ENCODE results near the gene CGB1. TPM values are rescaled to one million over a fixed set of nuclear protein-coding genes. Genes with fewer than 3 reads are reported as not detected.
A peak's percentile ranks its signal among the peaks of the same experiment; 100 is the strongest.

CGB1 gene
- total and polyA plus RNA-seq, 2 donors (not counting 3 experiments of a cell fraction or from before 2014, with no cell fraction given) = not detected

- Histone ChIP-seq H4K20me1 (replicated peaks; ENCODE audit: control insufficient read depth, extremely low read depth, insufficient read depth, low read length) (no peaks in the 10 kb centered on the region), H3K27ac (ENCODE audit: insufficient read depth, low read depth, low read length) (no peak overlapping the region), H3K9ac (replicated peaks; ENCODE audit: extremely low read depth, insufficient read depth, low read length) (no peak overlapping the region), H2AFZ (ENCODE audit: low read depth, low read length) (peak overlapping the region; percentile 34), H3K9me3 (replicated peaks; ENCODE audit: control insufficient read depth, insufficient read depth, low read length) (no peaks in the 10 kb centered on the region), H3K36me3 (ENCODE audit: control insufficient read depth in 2 of 2, extremely low read depth in 1 of 2, insufficient read depth in 2 of 2, low read length in 2 of 2) (peaks cover 0 to 17% of the 10 kb centered on the region in 2 experiments), H3K4me3 (replicated peaks in 1 of 3; ENCODE audit: insufficient read depth in 1 of 3, low read depth in 1 of 3, low read length in 3 of 3) (peak overlapping the region; percentile 25 to 40 (median 26)), H3K4me1 (ENCODE audit: control insufficient read depth, extremely low read depth, insufficient read depth, low read length) (peaks cover 10% of the 10 kb centered on the region), H3K79me2 (ENCODE audit: control insufficient read depth, insufficient read depth, low read length) (no peaks in the 10 kb centered on the region), H3K27me3 (ENCODE audit: control insufficient read depth in 2 of 2, insufficient read depth in 2 of 2, low read length in 2 of 2) (peaks cover 0 to 5% of the 10 kb centered on the region in 2 experiments), H3K4me2 (ENCODE audit: insufficient read depth, low read length) (peak overlapping the region; percentile 52), H3K9me1 (replicated peaks; ENCODE audit: control insufficient read depth, extremely low read depth, insufficient read depth, low read length) (no peaks in the 10 kb centered on the region)
- dilution Hi-C loops (cut with MboI; ENCODE audit: extremely low pct_ligation_motif_present, low sequenced_read_pairs) (no loop called here), intact Hi-C loops (cut with micrococcal nuclease) (no loop called here)
- ChIA-PET CTCF (interaction anchor here (0.7 to 5.4 kb wide), 8 partner anchors 9 to 56 kb away, joined by 3 to 37 read pairs (median 5); partner anchors contain the start of genes GYS1 and RUVBL2), POLR2A (no interaction called here)
- no TSS peak for BruUV-seq (replicated peaks)
- DNase-seq (ENCODE audit: low read depth, low spot score) (peak; percentile 70), FAIRE-seq (peak; percentile 70)
- TF ChIP-seq POLR2A (IDR thresholded peaks at IDR 0.05; ENCODE audit: low read depth, low read length) = peak; percentile 45
- TF ChIP-seq POLR2AphosphoS5 (IDR thresholded peaks at IDR 0.05; ENCODE audit: insufficient read depth, low read depth, low read length) = peak; percentile 65
- no peak for TF ChIP-seq MAX (IDR thresholded peaks at IDR 0.05; ENCODE audit: insufficient read depth, insufficient read length)
- TF ChIP-seq CTCF (IDR thresholded peaks at IDR 0.05; ENCODE audit: extremely low read depth in 1 of 2, insufficient read depth in 1 of 2, low read depth in 1 of 2, low read length in 2 of 2) = peak; percentile 48 to 75
Measured at GRCh38 chr19:49017666-49018351, 18.9 kb downstream of the CGB1 start.

Data from endothelial cell of umbilical vein (primary cell).